Keratinocyte (primary cell): ENCODE measurements around the gene TSPAN11. TPM values are rescaled to one million over a fixed set of nuclear protein-coding genes. Genes with fewer than 3 reads are reported as not detected.

Experiments used
- DNase-seq: peaks from one replicate; pipeline ENCODE4 v3.0.0-alpha.2; 2011; ENCODE audit warnings: low read depth, missing footprints, low spot score
- FAIRE-seq: peaks from 2 replicates; lab custom pipeline; 2011; peaks lifted over from hg19 to GRCh38; lab: Jason Lieb, UNC
- H2AFZ ChIP-seq: 2 replicates; pipeline ENCODE4 v1.6.0; 2012; ENCODE audit warnings: low read length, control low read depth, inconsistent platforms; ENCODE audit not compliant: control insufficient read depth
- H3K27ac ChIP-seq: 2 replicates; pipeline ENCODE4 v1.5.1; 2011; ENCODE audit warnings: low read length; ENCODE audit not compliant: control insufficient read depth, insufficient read depth
- H3K27me3 ChIP-seq: 3 replicates; pipeline ENCODE4 v1.6.0; 2011; ENCODE audit warnings: low read length; ENCODE audit not compliant: control insufficient read depth, insufficient read depth; ENCODE audit errors: extremely low read depth
- H3K36me3 ChIP-seq, 2 experiments: 2 replicates in 1 of 2; 3 replicates in 1 of 2; pipeline ENCODE4 v1.5.1; 2011; ENCODE audit warnings: low read length in 2 of 2, mild to moderate bottlenecking in 1 of 2; ENCODE audit not compliant: control insufficient read depth in 2 of 2, insufficient read depth in 2 of 2; ENCODE audit errors: extremely low read depth in 1 of 2
- H3K4me1 ChIP-seq: 3 replicates; pipeline ENCODE4 v1.5.1; 2011; ENCODE audit warnings: low read length; ENCODE audit not compliant: control insufficient read depth, insufficient read depth; ENCODE audit errors: extremely low read depth
- H3K4me2 ChIP-seq: 3 replicates; pipeline ENCODE4 v1.6.0; 2011; ENCODE audit warnings: low read depth, low read length; ENCODE audit not compliant: control insufficient read depth, insufficient read depth; ENCODE audit errors: extremely low read depth
- H3K4me3 ChIP-seq, 3 experiments: fragments of 200-600 bp in 1 of 3; sonication (generic) in 1 of 3; 2 replicates in 2 of 3; 3 replicates in 1 of 3; pipeline ENCODE4 v1.5.1; 2011 to 2016; ENCODE audit warnings: low read length in 3 of 3, mild to moderate bottlenecking in 3 of 3, control low read depth in 2 of 3, inconsistent platforms in 1 of 3, low read depth in 1 of 3, mixed read lengths in 1 of 3, mixed run types in 1 of 3, moderate library complexity in 1 of 3; ENCODE audit not compliant: control insufficient read depth in 2 of 3, insufficient read depth in 2 of 3; ENCODE audit errors: extremely low read depth in 1 of 3
- H3K79me2 ChIP-seq: 2 replicates; pipeline ENCODE4 v1.6.0; 2012; ENCODE audit warnings: low read length; ENCODE audit not compliant: control insufficient read depth, insufficient read depth
- H3K9ac ChIP-seq: 3 replicates; pipeline ENCODE4 v1.6.0; 2011; ENCODE audit warnings: low read length; ENCODE audit not compliant: control insufficient read depth, insufficient read depth; ENCODE audit errors: extremely low read depth
- H3K9me1 ChIP-seq: 3 replicates; pipeline ENCODE4 v1.6.0; 2011; ENCODE audit warnings: low read length; ENCODE audit not compliant: control insufficient read depth, insufficient read depth; ENCODE audit errors: extremely low read depth
- H3K9me3 ChIP-seq: 2 replicates; pipeline ENCODE4 v1.5.1; 2012; ENCODE audit warnings: low read depth, low read length; ENCODE audit not compliant: control insufficient read depth
- H4K20me1 ChIP-seq: 3 replicates; pipeline ENCODE4 v1.6.0; 2011; ENCODE audit warnings: low read length; ENCODE audit not compliant: control insufficient read depth, insufficient read depth; ENCODE audit errors: extremely low read depth
- EZH2 ChIP-seq: IDR thresholded peaks from one replicate; pipeline ENCODE4 v1.6.1; 2012; ENCODE audit warnings: inconsistent platforms, mild to moderate bottlenecking, low read length, moderate library complexity
- dilution Hi-C: fragments of 300-500 bp; cut with MboI; formaldehyde crosslinking; loops from one replicate; pipeline ENCODE4 v1.7.0; 2020; ENCODE audit warnings: low sequenced_read_pairs; ENCODE audit not compliant: extremely low pct_ligation_motif_present
- polyA plus RNA-seq, 5 experiments: library from polyadenylated mRNA; depleted of rRNA in 3 of 5; stranded (reverse) in 3 of 5; stranded (forward) in 1 of 5; unstranded in 1 of 5; fragments of >200 nt; gene quantifications; 1 replicate in 1 of 5; 2 replicates in 3 of 5; 3 replicates in 1 of 5; pipeline versions ENCODE4 v1.2.1 to v1.2.3, GENCODE V29; 2011 to 2012; ENCODE audit warnings: missing spikeins in 2 of 5, low read depth in 1 of 5, low replicate concordance in 1 of 5
- TF ChIP-seq, protein P1 (sequence below), 3 experiments: IDR thresholded peaks in 1 of 3; conservative IDR thresholded peaks in 1 of 3; optimal IDR thresholded peaks in 1 of 3; 2 replicates in 2 of 3; 3 replicates in 1 of 3; pipeline versions ENCODE3 to v1.5.1; 2011; ENCODE audit warnings: low read length in 3 of 3, mild to moderate bottlenecking in 3 of 3, moderate library complexity in 2 of 3, control low read depth in 1 of 3, inconsistent platforms in 1 of 3; ENCODE audit not compliant: insufficient read depth in 2 of 3; ENCODE audit errors: extremely low read depth in 1 of 3

Gene TSPAN11
- polyA plus RNA-seq, 1 donor (not counting 4 experiments of a cell fraction or from before 2014, with no cell fraction given), result not detected

DNA sequence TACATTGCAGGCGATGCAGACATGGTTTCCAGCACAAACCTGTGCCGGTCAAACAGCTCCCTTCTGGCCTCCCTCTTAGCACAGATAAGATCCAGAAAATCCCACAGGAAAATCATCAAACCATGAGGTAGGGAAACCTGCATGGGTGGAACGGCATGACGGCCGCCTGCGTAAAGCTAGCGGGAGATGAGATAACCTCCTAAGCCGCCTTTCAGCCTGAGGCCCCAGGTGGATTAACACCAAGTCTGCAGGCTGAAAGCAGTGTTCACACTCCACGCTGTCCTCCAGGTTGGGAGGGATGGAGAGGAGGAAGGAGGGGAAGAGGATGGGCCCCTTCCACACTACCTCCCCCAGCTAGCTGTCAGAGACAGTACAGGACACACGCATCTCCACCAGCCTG lies 63.8 kb downstream of the TSPAN11 start:
- H3K79me2 ChIP-seq, result no peaks in the 10 kb centered on the region
- DNase-seq, result no peak
- no peak overlapping the region for H3K9ac ChIP-seq
- no peak overlapping the region for H3K4me2 ChIP-seq
- H3K9me3 ChIP-seq, result no peaks in the 10 kb centered on the region
- H3K27me3 ChIP-seq, result no peaks in the 10 kb centered on the region
- TF ChIP-seq, protein P1, sequence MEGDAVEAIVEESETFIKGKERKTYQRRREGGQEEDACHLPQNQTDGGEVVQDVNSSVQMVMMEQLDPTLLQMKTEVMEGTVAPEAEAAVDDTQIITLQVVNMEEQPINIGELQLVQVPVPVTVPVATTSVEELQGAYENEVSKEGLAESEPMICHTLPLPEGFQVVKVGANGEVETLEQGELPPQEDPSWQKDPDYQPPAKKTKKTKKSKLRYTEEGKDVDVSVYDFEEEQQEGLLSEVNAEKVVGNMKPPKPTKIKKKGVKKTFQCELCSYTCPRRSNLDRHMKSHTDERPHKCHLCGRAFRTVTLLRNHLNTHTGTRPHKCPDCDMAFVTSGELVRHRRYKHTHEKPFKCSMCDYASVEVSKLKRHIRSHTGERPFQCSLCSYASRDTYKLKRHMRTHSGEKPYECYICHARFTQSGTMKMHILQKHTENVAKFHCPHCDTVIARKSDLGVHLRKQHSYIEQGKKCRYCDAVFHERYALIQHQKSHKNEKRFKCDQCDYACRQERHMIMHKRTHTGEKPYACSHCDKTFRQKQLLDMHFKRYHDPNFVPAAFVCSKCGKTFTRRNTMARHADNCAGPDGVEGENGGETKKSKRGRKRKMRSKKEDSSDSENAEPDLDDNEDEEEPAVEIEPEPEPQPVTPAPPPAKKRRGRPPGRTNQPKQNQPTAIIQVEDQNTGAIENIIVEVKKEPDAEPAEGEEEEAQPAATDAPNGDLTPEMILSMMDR (optimal IDR thresholded peaks at IDR 0.05 in 1 of 3, IDR thresholded peaks at IDR 0.05 in 1 of 3, conservative IDR thresholded peaks at IDR 0.05 in 1 of 3; ENCODE audit: extremely low read depth in 1 of 3, insufficient read depth in 2 of 3, low read length in 3 of 3), result no peak
- no peak for TF ChIP-seq EZH2
- no peak overlapping the region for H2AFZ ChIP-seq
- H3K9me1 ChIP-seq, result no peaks in the 10 kb centered on the region
- no peak overlapping the region for H3K4me3 ChIP-seq
- no peaks in the 10 kb centered on the region for H3K4me1 ChIP-seq
- H3K36me3 ChIP-seq, result no peaks in the 10 kb centered on the region
- FAIRE-seq, result no peak
- H4K20me1 ChIP-seq, result no peaks in the 10 kb centered on the region
- dilution Hi-C loops, result no loop called here
- no peak overlapping the region for H3K27ac ChIP-seq

GRCh38 chr12:30990776-30991175 lies 64.2 kb downstream of the TSPAN11 start:
- no peak overlapping the region for H3K4me2 ChIP-seq
- no peaks in the 10 kb centered on the region for H3K36me3 ChIP-seq
- TF ChIP-seq, protein P1 (optimal IDR thresholded peaks at IDR 0.05 in 1 of 3, IDR thresholded peaks at IDR 0.05 in 1 of 3, conservative IDR thresholded peaks at IDR 0.05 in 1 of 3; ENCODE audit: extremely low read depth in 1 of 3, insufficient read depth in 2 of 3, low read length in 3 of 3), result no peak
- no peak for TF ChIP-seq EZH2
- no peaks in the 10 kb centered on the region for H3K79me2 ChIP-seq
- H3K4me1 ChIP-seq, result no peaks in the 10 kb centered on the region
- H2AFZ ChIP-seq, result no peak overlapping the region
- H3K27me3 ChIP-seq, result no peaks in the 10 kb centered on the region
- H3K9me3 ChIP-seq, result no peaks in the 10 kb centered on the region
- dilution Hi-C loops, result no loop called here
- DNase-seq (no peak), FAIRE-seq (no peak)
- H4K20me1 ChIP-seq, result no peaks in the 10 kb centered on the region
- no peak overlapping the region for H3K9ac ChIP-seq
- H3K27ac ChIP-seq, result no peak overlapping the region
- H3K4me3 ChIP-seq, result no peak overlapping the region
- H3K9me1 ChIP-seq, result no peaks in the 10 kb centered on the region
